ENCODE results near the gene SCGB3A2.
"Not testable (repeated sequence)": the region's sequence is repeated elsewhere in the genome, so short reads cannot be mapped to it uniquely, and the experiment has no call there.

SCGB3A2 gene

GRCh38 chr5:147854894-147855773 lies 23.4 kb upstream of the SCGB3A2 start:
- Mint-ChIP-seq H3K4me1 (peaks cover 3% of the 10 kb centered on the region), H3K36me3 (ENCODE audit: low read depth) (no peaks in the 10 kb centered on the region), H3K27me3 (peaks cover 4% of the 10 kb centered on the region), H3K9me3 (no peaks in the 10 kb centered on the region), H3K4me3 (no peak overlapping the region), H3K27ac (no peak overlapping the region)
- DNase-seq, result no peak
- no peak for ATAC-seq

- Mint-ChIP-seq H3K27me3 (peaks cover 4% of the 10 kb centered on the region), H3K27ac (no peak overlapping the region), H3K36me3 (ENCODE audit: low read depth) (no peaks in the 10 kb centered on the region), H3K4me3 (no peak overlapping the region), H3K9me3 (no peaks in the 10 kb centered on the region), H3K4me1 (peaks cover 3% of the 10 kb centered on the region)
- DNase-seq, result no peak
- ATAC-seq, result no peak
Measured at GRCh38 chr5:147855774-147856069, 22.8 kb upstream of the SCGB3A2 start.

GRCh38 chr5:147856801-147857200 lies 21.7 kb upstream of the SCGB3A2 start:
- peaks cover 4% of the 10 kb centered on the region for H3K27me3 Mint-ChIP-seq
- H3K9me3 Mint-ChIP-seq, result no peaks in the 10 kb centered on the region
- DNase-seq (no peak), ATAC-seq (no peak)
- H3K27ac Mint-ChIP-seq, result no peak overlapping the region
- peaks cover 3% of the 10 kb centered on the region for H3K4me1 Mint-ChIP-seq
- H3K4me3 Mint-ChIP-seq, result no peak overlapping the region
- no peaks in the 10 kb centered on the region for H3K36me3 Mint-ChIP-seq (ENCODE audit: low read depth)

GRCh38 chr5:147857302-147858129 lies 21.0 kb upstream of the SCGB3A2 start:
- Mint-ChIP-seq H3K27me3 (peaks cover 4% of the 10 kb centered on the region), H3K9me3 (no peaks in the 10 kb centered on the region), H3K27ac (no peak overlapping the region), H3K4me3 (no peak overlapping the region), H3K36me3 (ENCODE audit: low read depth) (no peaks in the 10 kb centered on the region), H3K4me1 (peaks cover 3% of the 10 kb centered on the region)
- DNase-seq (peak; percentile 49), ATAC-seq (no peak)

- Mint-ChIP-seq H3K4me1 (peaks cover 3% of the 10 kb centered on the region), H3K36me3 (ENCODE audit: low read depth) (no peaks in the 10 kb centered on the region), H3K9me3 (no peaks in the 10 kb centered on the region), H3K27ac (no peak overlapping the region), H3K27me3 (peaks cover 4% of the 10 kb centered on the region), H3K4me3 (no peak overlapping the region)
- ATAC-seq, result no peak
- DNase-seq, result no peak
Measured at GRCh38 chr5:147858565-147858964, 19.9 kb upstream of the SCGB3A2 start.

GRCh38 chr5:147859962-147860640 lies 18.4 kb upstream of the SCGB3A2 start:
- no peaks in the 10 kb centered on the region for H3K9me3 Mint-ChIP-seq
- H3K4me1 Mint-ChIP-seq, result peaks cover 3% of the 10 kb centered on the region
- no peak for DNase-seq
- no peak overlapping the region for H3K27ac Mint-ChIP-seq
- no peak overlapping the region for H3K4me3 Mint-ChIP-seq
- no peak for ATAC-seq
- H3K36me3 Mint-ChIP-seq (ENCODE audit: low read depth), result no peaks in the 10 kb centered on the region
- H3K27me3 Mint-ChIP-seq, result peaks cover 8% of the 10 kb centered on the region

GRCh38 chr5:147860641-147861025 lies 17.9 kb upstream of the SCGB3A2 start:
- peaks cover 3% of the 10 kb centered on the region for H3K4me1 Mint-ChIP-seq
- no peaks in the 10 kb centered on the region for H3K36me3 Mint-ChIP-seq (ENCODE audit: low read depth)
- H3K4me3 Mint-ChIP-seq, result no peak overlapping the region
- peaks cover 8% of the 10 kb centered on the region for H3K27me3 Mint-ChIP-seq
- no peaks in the 10 kb centered on the region for H3K9me3 Mint-ChIP-seq
- no peak for ATAC-seq
- H3K27ac Mint-ChIP-seq, result no peak overlapping the region
- no peak for DNase-seq

GRCh38 chr5:147863454-147864158 lies 14.9 kb upstream of the SCGB3A2 start:
- no peaks in the 10 kb centered on the region for H3K36me3 Mint-ChIP-seq (ENCODE audit: low read depth)
- DNase-seq (no peak), ATAC-seq (no peak)
- peaks cover 6% of the 10 kb centered on the region for H3K27me3 Mint-ChIP-seq
- H3K4me3 Mint-ChIP-seq, result no peak overlapping the region
- H3K4me1 Mint-ChIP-seq, result no peaks in the 10 kb centered on the region
- H3K27ac Mint-ChIP-seq, result no peak overlapping the region
- H3K9me3 Mint-ChIP-seq, result no peaks in the 10 kb centered on the region

GRCh38 chr5:147869112-147869511 lies 9.4 kb upstream of the SCGB3A2 start:
- Mint-ChIP-seq H3K27me3 (peaks cover 6% of the 10 kb centered on the region), H3K4me1 (no peaks in the 10 kb centered on the region), H3K9me3 (no peaks in the 10 kb centered on the region), H3K4me3 (no peak overlapping the region), H3K27ac (no peak overlapping the region), H3K36me3 (ENCODE audit: low read depth) (no peaks in the 10 kb centered on the region)
- peak; percentile 10 for ATAC-seq
- no peak for DNase-seq

- not testable (repeated sequence) for H3K9me3 Mint-ChIP-seq; H3K27me3 Mint-ChIP-seq; H3K27ac Mint-ChIP-seq; H3K4me3 Mint-ChIP-seq; H3K4me1 Mint-ChIP-seq; H3K36me3 Mint-ChIP-seq (ENCODE audit: low read depth); DNase-seq; ATAC-seq
Measured at GRCh38 chr5:147869892-147870291, 8.6 kb upstream of the SCGB3A2 start.

- not testable (repeated sequence) for ATAC-seq; H3K4me1 Mint-ChIP-seq; H3K27ac Mint-ChIP-seq; H3K9me3 Mint-ChIP-seq; H3K27me3 Mint-ChIP-seq; H3K36me3 Mint-ChIP-seq (ENCODE audit: low read depth); H3K4me3 Mint-ChIP-seq; DNase-seq
Measured at GRCh38 chr5:147871980-147872549, 6.4 kb upstream of the SCGB3A2 start.

- ATAC-seq; H3K36me3 Mint-ChIP-seq (ENCODE audit: low read depth); H3K4me3 Mint-ChIP-seq; H3K9me3 Mint-ChIP-seq; H3K27me3 Mint-ChIP-seq; DNase-seq; H3K4me1 Mint-ChIP-seq; H3K27ac Mint-ChIP-seq: not testable (repeated sequence)
Measured at GRCh38 chr5:147872744-147873435, 5.6 kb upstream of the SCGB3A2 start.

GRCh38 chr5:147874118-147874875 lies 4.2 kb upstream of the SCGB3A2 start:
- not testable (repeated sequence) for DNase-seq; H3K9me3 Mint-ChIP-seq; H3K27me3 Mint-ChIP-seq; ATAC-seq; H3K36me3 Mint-ChIP-seq (ENCODE audit: low read depth); H3K4me1 Mint-ChIP-seq; H3K27ac Mint-ChIP-seq; H3K4me3 Mint-ChIP-seq
